Measurements from ENCODE around the gene ST7L. TPM values are rescaled to one million over a fixed set of nuclear protein-coding genes. Genes with fewer than 3 reads are reported as not detected.

ST7L gene
- total and polyA plus RNA-seq, 3 donors from 2014 or later = 59.1 to 125 (median 97.2) TPM

- WGBS, 2 donors = 81 to 89% methylated on average over 3 of the region's 3 CpGs
- DNase-seq = no peak
- peaks cover 3% of the 10 kb centered on the region for H3K4me1 ChIP-seq
- no peak overlapping the region for H3K27ac ChIP-seq
- H3K36me3 ChIP-seq (ENCODE audit: low read depth, missing control alignments) = no peaks in the 10 kb centered on the region
- H3K27me3 ChIP-seq = no peaks in the 10 kb centered on the region
- no peak overlapping the region for H3K4me3 ChIP-seq
- no peak for TF ChIP-seq CTCF (IDR thresholded peaks at IDR 0.05)
- TF ChIP-seq POLR2A (IDR thresholded peaks at IDR 0.05) = no peak
- intact Hi-C loops (cut with DNase I; ENCODE audit: low total_unique reads) = no loop called here
- no peaks in the 10 kb centered on the region for H3K9me3 ChIP-seq
Observed at GRCh38 chr1:112538883-112539282, 80.1 kb downstream of the ST7L start.

- no peaks in the 10 kb centered on the region for H3K27me3 ChIP-seq
- peaks cover 3% of the 10 kb centered on the region for H3K4me1 ChIP-seq
- TF ChIP-seq CTCF (IDR thresholded peaks at IDR 0.05) (no peak), POLR2A (IDR thresholded peaks at IDR 0.05) (no peak)
- no peak overlapping the region for H3K27ac ChIP-seq
- H3K4me3 ChIP-seq = no peak overlapping the region
- DNase-seq = no peak
- no peaks in the 10 kb centered on the region for H3K9me3 ChIP-seq
- no peaks in the 10 kb centered on the region for H3K36me3 ChIP-seq (ENCODE audit: low read depth, missing control alignments)
- intact Hi-C loops (cut with DNase I; ENCODE audit: low total_unique reads) = no loop called here
Observed at GRCh38 chr1:112537456-112537855, 81.5 kb downstream of the ST7L start.

GRCh38 chr1:112536561-112536960, 82.4 kb downstream of the ST7L start:
- intact Hi-C loops (cut with DNase I; ENCODE audit: low total_unique reads) = no loop called here
- no peaks in the 10 kb centered on the region for H3K36me3 ChIP-seq (ENCODE audit: low read depth, missing control alignments)
- TF ChIP-seq POLR2A (IDR thresholded peaks at IDR 0.05) = no peak
- no peak for TF ChIP-seq CTCF (IDR thresholded peaks at IDR 0.05)
- H3K27me3 ChIP-seq = no peaks in the 10 kb centered on the region
- peaks cover 3% of the 10 kb centered on the region for H3K4me1 ChIP-seq
- no peak for DNase-seq
- WGBS, 2 donors = 29 to 53% methylated on average over 2 of the region's 2 CpGs
- no peak overlapping the region for H3K4me3 ChIP-seq
- no peaks in the 10 kb centered on the region for H3K9me3 ChIP-seq
- H3K27ac ChIP-seq = no peak overlapping the region

GRCh38 chr1:112533029-112533428, 85.9 kb downstream of the ST7L start:
- Histone ChIP-seq H3K27ac (no peak overlapping the region), H3K36me3 (ENCODE audit: low read depth, missing control alignments) (no peaks in the 10 kb centered on the region), H3K9me3 (no peaks in the 10 kb centered on the region), H3K4me3 (no peak overlapping the region), H3K4me1 (peaks cover 3% of the 10 kb centered on the region), H3K27me3 (no peaks in the 10 kb centered on the region)
- intact Hi-C loops (cut with DNase I; ENCODE audit: low total_unique reads) = no loop called here
- WGBS, 2 donors = 94 to 95% methylated on average over 6 of the region's 6 CpGs
- no peak for DNase-seq
- TF ChIP-seq CTCF (IDR thresholded peaks at IDR 0.05) (no peak), POLR2A (IDR thresholded peaks at IDR 0.05) (no peak)

DNA sequence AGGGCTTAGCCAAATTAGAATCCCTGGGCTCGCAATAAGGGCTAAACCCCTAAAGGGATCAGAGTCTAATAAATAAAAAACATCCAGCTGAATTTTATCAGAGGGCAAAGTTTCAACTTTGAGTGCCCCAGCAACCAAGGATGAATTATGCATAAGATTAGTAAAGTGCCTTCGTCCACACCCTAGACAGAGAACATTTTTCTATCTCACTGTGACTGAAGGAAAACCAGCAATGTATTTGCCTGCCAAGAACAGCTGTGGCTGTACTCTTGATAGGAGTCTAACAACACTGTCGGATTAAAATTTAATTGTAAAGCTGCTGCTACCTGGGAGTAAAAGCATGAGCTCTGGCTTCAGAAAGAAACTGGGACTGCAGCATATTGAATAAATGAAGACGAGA, 86.9 kb downstream of the ST7L start:
- H3K27ac ChIP-seq = no peak overlapping the region
- no peaks in the 10 kb centered on the region for H3K27me3 ChIP-seq
- DNase-seq = no peak
- H3K9me3 ChIP-seq = no peaks in the 10 kb centered on the region
- H3K4me1 ChIP-seq = peaks cover 6% of the 10 kb centered on the region
- TF ChIP-seq POLR2A (IDR thresholded peaks at IDR 0.05) (no peak), CTCF (IDR thresholded peaks at IDR 0.05) (no peak)
- intact Hi-C loops (cut with DNase I; ENCODE audit: low total_unique reads) = no loop called here
- H3K4me3 ChIP-seq = no peak overlapping the region
- 78 to 80% methylated on average over 4 of the region's 4 CpGs for WGBS, 2 donors
- no peaks in the 10 kb centered on the region for H3K36me3 ChIP-seq (ENCODE audit: low read depth, missing control alignments)

Data from testis (tissue), 3 donors.